SK-N-MC (cell line): Measurements from ENCODE around the gene DUSP7.

ENCODE experiments used
- DNase-seq: peaks from one replicate; pipeline ENCODE4 v3.0.0-alpha.2; 2011; ENCODE audit warnings: low read depth, low spot score
- H3K27ac ChIP-seq: fragments of 200-600 bp; sonication (generic); 2 replicates; pipeline ENCODE4 v1.5.1; 2016; ENCODE audit warnings: mixed run types
- H3K36me3 ChIP-seq: fragments of 200-600 bp; sonication (generic); 2 replicates; pipeline ENCODE4 v1.6.1; 2017; ENCODE audit warnings: antibody characterized with exemption, low read length, mixed read lengths; ENCODE audit not compliant: insufficient read depth
- H3K4me3 ChIP-seq: fragments of 200-600 bp; sonication (generic); 2 replicates; pipeline ENCODE4 v1.5.1; 2016
- H3K9ac ChIP-seq: fragments of 200-600 bp; sonication (generic); 2 replicates; pipeline ENCODE4 v1.8.0; 2017; ENCODE audit warnings: mixed run types, mixed read lengths; ENCODE audit not compliant: insufficient read length
- H3K9me3 ChIP-seq: fragments of 200-600 bp; sonication (generic); 2 replicates; pipeline ENCODE4 v1.6.1; 2017; ENCODE audit warnings: low read depth, mild to moderate bottlenecking, antibody characterized with exemption, low read length, moderate library complexity, mixed read lengths
- EZH2 ChIP-seq: fragments of 200-600 bp; sonication (generic); IDR thresholded peaks from one replicate; pipeline ENCODE4 v1.6.1; 2017; ENCODE audit warnings: antibody characterized with exemption
- FOXP2 ChIP-seq: optimal IDR thresholded peaks from 2 replicates; pipeline ENCODE3; 2011; ENCODE audit warnings: mild to moderate bottlenecking, moderate library complexity; ENCODE audit not compliant: insufficient read depth; ENCODE audit errors: extremely low read length, control extremely low read depth
- POLR2AphosphoS5 ChIP-seq: IDR thresholded peaks from 2 replicates; pipeline ENCODE4 v1.6.1; 2012; ENCODE audit warnings: mild to moderate bottlenecking, low read depth, low read length, borderline replicate concordance

Gene DUSP7

DNA sequence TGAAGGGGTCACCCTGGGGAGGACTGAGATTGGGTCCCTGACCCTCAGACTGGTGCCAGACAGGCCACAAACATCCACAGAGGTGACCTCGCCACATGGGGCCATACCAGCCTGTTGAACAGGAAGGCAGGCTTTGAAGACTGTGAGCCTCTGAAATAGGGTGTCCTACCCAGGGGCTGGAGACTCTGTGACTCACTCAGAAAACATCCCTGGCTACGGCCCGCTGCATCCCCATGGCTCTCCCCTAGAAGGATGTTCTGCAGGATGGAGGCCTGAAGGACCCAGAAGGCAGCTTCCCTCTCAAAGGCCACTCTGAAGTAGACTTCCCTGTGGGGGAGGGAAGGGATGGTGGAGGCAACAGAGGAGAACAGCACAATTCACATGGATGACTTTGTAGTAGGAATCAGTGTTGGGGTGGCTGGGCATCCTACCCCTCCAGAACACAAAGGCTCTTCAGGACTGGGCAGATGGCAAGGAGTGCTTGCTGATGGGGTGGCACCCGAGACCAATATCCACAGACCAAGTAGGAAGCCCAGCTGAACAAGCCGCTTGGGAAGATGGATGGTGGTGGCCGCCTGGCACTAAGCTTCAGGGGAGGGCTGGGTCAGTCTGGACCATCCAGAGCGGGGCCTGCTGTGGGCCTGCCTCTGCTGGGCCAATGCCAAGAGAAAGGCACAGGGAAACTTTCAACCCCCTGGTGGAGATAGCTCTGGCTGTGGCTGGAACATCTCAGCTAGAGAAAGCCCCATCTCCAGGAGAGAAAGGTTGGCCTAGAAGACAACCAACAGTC lies 37.6 kb upstream of the DUSP7 start:
- no peak overlapping the region for H3K27ac ChIP-seq
- TF ChIP-seq POLR2AphosphoS5 (no peak), FOXP2 (no peak), EZH2 (no peak)
- no peak overlapping the region for H3K4me3 ChIP-seq
- H3K36me3 ChIP-seq: no peaks in the 10 kb centered on the region
- H3K9me3 ChIP-seq: no peaks in the 10 kb centered on the region
- H3K9ac ChIP-seq: no peak overlapping the region
- DNase-seq: no peak

DNA sequence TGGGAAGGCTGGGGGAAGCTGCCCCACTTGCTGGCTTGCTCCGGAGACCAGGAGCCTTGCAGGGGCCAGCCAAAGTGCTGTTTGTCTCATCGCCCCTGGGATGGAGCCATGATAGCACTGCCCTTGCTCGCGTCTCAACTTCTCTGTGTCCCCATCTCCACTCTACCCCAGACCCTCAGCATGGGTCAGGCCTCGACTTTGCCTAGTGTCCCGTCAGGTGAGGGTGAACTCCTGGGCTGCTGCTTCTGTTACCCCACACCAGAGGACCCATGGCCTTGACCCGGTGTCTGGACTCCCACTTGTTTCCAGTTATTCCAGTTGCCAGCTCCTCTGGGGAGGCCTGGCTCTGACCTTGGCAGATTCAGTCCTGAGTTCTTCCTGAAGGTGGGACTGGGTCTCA lies 36.5 kb upstream of the DUSP7 start:
- Histone ChIP-seq H3K4me3 (no peak overlapping the region), H3K9ac (no peak overlapping the region), H3K9me3 (no peaks in the 10 kb centered on the region), H3K27ac (no peak overlapping the region), H3K36me3 (no peaks in the 10 kb centered on the region)
- TF ChIP-seq POLR2AphosphoS5: no peak
- no peak for TF ChIP-seq FOXP2
- TF ChIP-seq EZH2: no peak
- DNase-seq: no peak

DNA sequence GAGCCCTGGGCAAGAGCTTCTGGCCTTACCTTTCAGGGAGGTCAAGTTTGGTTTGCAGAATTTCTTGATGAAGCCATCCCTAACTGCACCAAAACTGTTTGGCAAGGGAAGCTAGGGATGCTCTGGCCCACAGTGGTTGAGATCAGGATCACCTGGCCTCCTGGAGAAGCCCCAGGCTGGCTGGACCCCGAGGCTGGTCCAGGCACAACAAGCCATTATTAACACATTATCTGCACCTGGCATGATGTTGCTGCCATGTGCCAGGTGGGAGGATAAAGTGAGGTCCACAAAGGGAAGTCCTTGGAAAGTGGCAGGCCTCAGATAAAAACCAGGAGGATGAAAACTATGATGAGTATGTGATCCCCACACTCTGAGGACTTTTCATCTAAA lies 35.9 kb upstream of the DUSP7 start:
- Histone ChIP-seq H3K27ac (no peak overlapping the region), H3K36me3 (no peaks in the 10 kb centered on the region), H3K9ac (no peak overlapping the region), H3K9me3 (no peaks in the 10 kb centered on the region), H3K4me3 (no peak overlapping the region)
- DNase-seq: no peak
- no peak for TF ChIP-seq EZH2
- TF ChIP-seq FOXP2: no peak
- no peak for TF ChIP-seq POLR2AphosphoS5

DNA sequence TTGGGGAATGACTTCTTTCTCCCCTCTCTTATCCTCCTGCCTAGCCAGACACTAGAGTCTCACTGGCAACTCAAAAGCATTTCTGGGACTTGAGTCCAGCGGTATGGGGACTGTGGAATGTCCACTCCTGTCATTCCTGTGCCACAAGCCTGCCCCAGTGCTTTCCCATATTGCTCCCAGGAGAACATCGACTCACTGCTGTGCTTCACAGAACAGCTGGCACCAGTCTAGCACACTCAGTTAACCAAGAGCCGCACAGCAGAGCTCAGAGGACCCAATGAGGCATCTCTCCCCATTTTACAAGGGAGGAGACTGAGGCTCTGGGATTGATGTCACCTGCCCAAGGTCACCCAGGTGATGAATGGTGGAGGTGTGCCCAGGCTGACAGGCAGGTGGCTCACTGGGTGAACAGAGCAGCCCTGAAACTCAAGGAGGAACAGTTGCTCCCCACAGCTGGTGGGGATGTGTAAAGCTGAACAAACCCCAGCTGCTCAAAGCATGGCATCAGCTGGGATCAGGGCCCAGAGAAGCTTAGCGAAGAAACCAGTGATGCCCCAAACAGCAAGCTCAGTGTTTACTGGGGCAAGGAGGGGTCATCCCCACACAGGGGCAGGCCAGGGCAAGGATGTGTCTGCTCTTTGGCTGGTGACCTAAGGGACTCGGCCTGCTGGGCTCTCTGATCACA lies 35.4 kb upstream of the DUSP7 start:
- TF ChIP-seq EZH2 (no peak), POLR2AphosphoS5 (no peak), FOXP2 (no peak)
- Histone ChIP-seq H3K9ac (no peak overlapping the region), H3K9me3 (no peaks in the 10 kb centered on the region), H3K4me3 (no peak overlapping the region), H3K36me3 (no peaks in the 10 kb centered on the region), H3K27ac (no peak overlapping the region)
- DNase-seq: no peak

DNA sequence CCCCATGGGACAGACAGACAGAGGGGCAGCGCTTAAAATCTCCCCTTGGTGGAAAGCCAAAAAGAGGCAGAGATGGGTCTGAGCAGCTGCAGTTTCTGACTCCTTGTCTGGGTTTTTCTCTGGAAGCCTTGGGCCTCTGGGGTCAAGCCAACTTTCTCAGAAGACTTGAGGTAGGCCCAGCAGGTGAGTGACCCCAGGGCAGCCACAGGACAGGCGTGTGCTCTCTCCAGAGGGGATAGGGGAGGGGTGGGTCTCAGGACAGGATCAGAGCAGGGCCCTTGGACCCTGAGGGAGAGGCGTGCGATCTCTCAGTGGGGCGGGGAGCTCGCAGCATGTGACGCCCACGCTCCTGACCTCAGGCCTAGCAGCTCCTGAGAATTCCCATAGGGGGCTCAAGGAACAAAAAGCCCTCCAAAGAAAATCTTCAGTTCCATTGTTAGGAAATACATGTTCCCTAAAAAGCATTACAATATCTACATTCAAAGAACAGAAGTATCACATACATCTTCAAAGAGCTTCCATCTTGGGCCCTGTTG lies 34.6 kb upstream of the DUSP7 start:
- H3K4me3 ChIP-seq: no peak overlapping the region
- no peaks in the 10 kb centered on the region for H3K36me3 ChIP-seq
- H3K9ac ChIP-seq: no peak overlapping the region
- no peak overlapping the region for H3K27ac ChIP-seq
- H3K9me3 ChIP-seq: no peaks in the 10 kb centered on the region
- DNase-seq: no peak
- TF ChIP-seq POLR2AphosphoS5 (no peak), FOXP2 (no peak), EZH2 (no peak)

DNA sequence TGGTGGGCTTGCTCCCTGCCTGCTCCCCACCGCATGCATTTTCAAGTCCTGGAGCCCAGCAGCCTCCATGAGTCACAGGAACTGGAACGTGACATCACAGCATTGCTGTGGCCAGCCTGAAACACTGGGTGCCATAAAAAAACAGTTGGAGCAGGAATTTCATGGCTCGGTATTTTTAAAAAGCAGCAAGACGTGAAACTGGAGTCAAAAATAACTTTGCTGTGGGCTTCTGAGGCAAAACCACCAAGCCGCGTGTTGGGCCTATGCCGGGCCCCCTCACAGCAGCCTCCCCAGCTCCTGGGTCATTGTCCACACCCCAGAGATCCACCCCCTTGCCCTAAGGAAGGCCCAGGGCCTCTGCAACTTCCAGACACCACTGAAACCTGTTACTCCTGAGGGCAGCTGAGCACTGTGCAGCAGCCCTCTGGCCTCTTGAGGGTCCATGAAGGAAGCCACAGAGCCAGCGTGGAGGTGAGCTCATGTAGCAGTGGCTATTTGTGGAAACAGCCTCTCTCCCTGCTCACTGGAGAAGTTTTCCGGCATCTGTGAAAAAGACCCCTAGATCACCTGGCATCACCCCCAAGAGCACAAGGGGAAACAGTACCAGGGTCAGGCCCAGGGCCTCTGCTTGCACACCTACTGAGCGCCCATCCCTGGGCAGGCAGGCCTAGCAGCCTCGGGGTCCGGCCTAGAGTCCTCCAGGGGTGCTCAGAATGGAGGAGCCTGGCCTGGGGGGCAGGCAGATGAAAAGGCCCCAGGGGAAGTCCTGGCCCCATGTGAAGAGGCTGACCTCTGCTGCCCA lies 34.0 kb upstream of the DUSP7 start:
- no peak overlapping the region for H3K4me3 ChIP-seq
- TF ChIP-seq POLR2AphosphoS5: no peak
- TF ChIP-seq FOXP2: no peak
- TF ChIP-seq EZH2: no peak
- H3K9ac ChIP-seq: no peak overlapping the region
- no peak for DNase-seq
- H3K36me3 ChIP-seq: no peaks in the 10 kb centered on the region
- peak overlapping the region; percentile 9; the same call in 1 of the 2 replicates for H3K27ac ChIP-seq
- H3K9me3 ChIP-seq: no peaks in the 10 kb centered on the region

DNA sequence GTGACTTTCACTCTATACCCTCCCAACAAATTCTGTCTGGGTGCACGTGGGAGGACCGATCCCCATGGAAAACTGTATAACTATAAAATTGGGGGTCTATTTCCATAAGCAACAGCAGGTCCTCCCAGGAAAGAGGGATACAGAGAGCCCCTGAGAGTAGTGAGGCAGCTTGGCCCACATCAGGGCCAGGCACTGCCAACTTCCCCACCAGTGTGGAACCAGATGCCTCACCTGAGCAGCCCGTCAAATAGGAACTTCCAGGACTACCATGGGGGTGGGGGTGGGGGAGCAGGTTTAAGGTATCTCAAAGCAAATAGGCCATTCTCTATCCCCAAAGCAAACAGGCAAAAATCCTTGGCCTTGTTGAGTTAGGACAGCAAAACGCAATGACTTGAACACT lies 33.3 kb upstream of the DUSP7 start:
- no peak for TF ChIP-seq EZH2
- TF ChIP-seq FOXP2: no peak
- TF ChIP-seq POLR2AphosphoS5: no peak
- no peak for DNase-seq
- Histone ChIP-seq H3K36me3 (no peaks in the 10 kb centered on the region), H3K9ac (no peak overlapping the region), H3K9me3 (no peaks in the 10 kb centered on the region), H3K4me3 (no peak overlapping the region), H3K27ac (no peak overlapping the region)
